Measurements from ENCODE around the gene NDUFB10.
A peak's percentile ranks its signal among the peaks of the same experiment; 100 is the strongest.
"Not testable (repeated sequence)": the region's sequence is repeated elsewhere in the genome, so short reads cannot be mapped to it uniquely, and the experiment has no call there.

Gene NDUFB10

DNA sequence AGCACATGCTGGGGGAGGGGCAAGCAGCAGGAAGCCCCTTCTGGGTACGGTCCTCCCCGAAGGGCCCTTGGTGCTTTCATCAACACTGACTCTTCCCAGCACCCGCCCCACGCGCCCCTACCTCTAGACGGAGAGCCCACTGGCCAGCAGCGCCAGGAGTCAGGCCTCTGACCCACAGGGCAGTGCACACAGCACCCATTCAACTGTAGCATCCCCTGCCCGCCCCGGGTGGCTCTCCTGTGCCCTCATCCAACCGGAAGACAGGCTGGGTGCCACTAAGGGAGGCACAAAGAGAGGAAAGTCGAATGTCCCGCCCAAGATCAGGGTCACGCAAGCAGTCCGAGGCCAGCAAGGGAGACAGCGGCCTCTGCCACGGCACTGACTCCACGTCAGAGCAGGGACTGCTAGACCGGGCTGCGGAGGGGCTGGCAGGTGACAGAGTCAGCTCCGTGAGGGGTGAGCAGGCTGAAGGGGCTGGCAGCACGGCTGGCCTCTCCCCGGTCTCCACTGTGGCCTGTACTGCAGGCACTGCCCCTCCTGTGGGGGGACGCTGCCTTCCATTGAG lies 26.2 kb upstream of the NDUFB10 start:
- Mint-ChIP-seq H3K4me3 (no peak overlapping the region), H3K27ac (no peak overlapping the region), H3K27me3 (peaks cover 23% of the 10 kb centered on the region), H3K36me3 (no peaks in the 10 kb centered on the region), H3K9me3 (no peaks in the 10 kb centered on the region), H3K4me1 (peaks cover 4% of the 10 kb centered on the region)
- CTCF ChIA-PET, result interaction anchor here (1.5 kb wide), 1 partner anchor 8 kb away, joined by 3 read pairs; no protein-coding TSS in a partner anchor
- DNase-seq, result no peak

GRCh38 chr16:1936945-1937479 lies 22.3 kb upstream of the NDUFB10 start:
- H3K27ac Mint-ChIP-seq, result no peak overlapping the region
- CTCF ChIA-PET, result interaction anchor here (1.0 kb wide), 1 partner anchor 8 kb away, joined by 4 read pairs; no protein-coding TSS in a partner anchor

GRCh38 chr16:1938316-1938715 lies 21.0 kb upstream of the NDUFB10 start:
- H3K27me3 Mint-ChIP-seq, result peaks cover 4% of the 10 kb centered on the region
- no peak overlapping the region for H3K4me3 Mint-ChIP-seq
- no peak for DNase-seq
- H3K27ac Mint-ChIP-seq, result no peak overlapping the region
- CTCF ChIA-PET, result no interaction called here
- peaks cover 2% of the 10 kb centered on the region for H3K36me3 Mint-ChIP-seq
- no peaks in the 10 kb centered on the region for H3K9me3 Mint-ChIP-seq
- peaks cover 18% of the 10 kb centered on the region for H3K4me1 Mint-ChIP-seq

More at GRCh38 chr16:1936945-1937479, 22.3 kb upstream of the NDUFB10 start:
- no peaks in the 10 kb centered on the region for H3K9me3 Mint-ChIP-seq
- no peak overlapping the region for H3K4me3 Mint-ChIP-seq
- peaks cover 2% of the 10 kb centered on the region for H3K36me3 Mint-ChIP-seq
- peaks cover 10% of the 10 kb centered on the region for H3K4me1 Mint-ChIP-seq
- no peak for DNase-seq
- peaks cover 17% of the 10 kb centered on the region for H3K27me3 Mint-ChIP-seq

DNA sequence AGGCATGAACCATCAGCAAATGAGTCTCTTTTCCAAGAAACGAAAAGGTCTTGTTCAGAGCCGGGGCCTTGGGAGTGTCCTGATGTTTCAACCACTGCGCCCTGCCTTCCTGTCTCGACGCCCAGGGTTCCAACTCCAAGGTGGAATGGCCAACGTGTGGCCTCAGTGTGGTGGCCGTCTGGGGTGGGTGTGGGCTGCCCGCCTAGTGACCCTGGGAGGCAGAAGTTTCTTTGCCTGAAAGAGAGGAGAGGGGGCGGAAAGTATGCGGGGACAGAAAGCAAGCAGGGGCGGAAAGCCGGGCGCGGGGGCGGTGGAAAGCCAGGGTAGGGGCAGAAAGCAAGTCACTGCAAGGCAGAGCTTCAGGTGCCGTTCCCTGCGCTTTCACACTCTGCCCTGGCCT lies 20.4 kb upstream of the NDUFB10 start:
- no peaks in the 10 kb centered on the region for H3K27me3 Mint-ChIP-seq
- CTCF ChIA-PET, result no interaction called here
- H3K27ac Mint-ChIP-seq, result no peak overlapping the region

DNA sequence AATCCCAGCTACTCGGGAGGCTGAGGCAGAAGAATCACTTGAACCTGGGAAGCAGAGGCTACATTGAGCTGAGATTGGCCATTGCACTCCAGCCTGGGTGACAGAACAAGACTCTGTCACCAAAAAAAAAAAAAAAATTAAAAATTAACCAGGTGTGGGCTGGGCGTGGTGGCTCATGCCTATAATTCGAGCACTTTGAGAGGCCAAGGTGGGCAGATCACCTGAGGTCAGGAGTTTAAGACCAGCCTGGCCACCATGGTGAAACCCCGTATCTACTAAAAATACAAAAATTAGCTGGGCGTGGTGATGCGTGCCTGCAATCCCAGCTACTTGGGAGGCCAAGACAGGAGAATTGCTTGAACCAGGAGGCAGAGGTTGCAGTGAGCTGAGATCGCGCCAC lies 19.5 kb upstream of the NDUFB10 start:
- not testable (repeated sequence) for H3K4me3 Mint-ChIP-seq, DNase-seq, H3K27ac Mint-ChIP-seq, H3K27me3 Mint-ChIP-seq, H3K9me3 Mint-ChIP-seq, H3K36me3 Mint-ChIP-seq
- CTCF ChIA-PET, result interaction anchor here (2.7 kb wide), 1 partner anchor 11 kb away, joined by 8 read pairs; no protein-coding TSS in a partner anchor
- peaks cover 30% of the 10 kb centered on the region for H3K4me1 Mint-ChIP-seq

More for the DNA sequence above, 20.4 kb upstream of the NDUFB10 start:
- H3K36me3 Mint-ChIP-seq, result peaks cover 2% of the 10 kb centered on the region
- no peak overlapping the region for H3K4me3 Mint-ChIP-seq
- peaks cover 24% of the 10 kb centered on the region for H3K4me1 Mint-ChIP-seq
- DNase-seq, result no peak
- H3K9me3 Mint-ChIP-seq, result no peaks in the 10 kb centered on the region

DNA sequence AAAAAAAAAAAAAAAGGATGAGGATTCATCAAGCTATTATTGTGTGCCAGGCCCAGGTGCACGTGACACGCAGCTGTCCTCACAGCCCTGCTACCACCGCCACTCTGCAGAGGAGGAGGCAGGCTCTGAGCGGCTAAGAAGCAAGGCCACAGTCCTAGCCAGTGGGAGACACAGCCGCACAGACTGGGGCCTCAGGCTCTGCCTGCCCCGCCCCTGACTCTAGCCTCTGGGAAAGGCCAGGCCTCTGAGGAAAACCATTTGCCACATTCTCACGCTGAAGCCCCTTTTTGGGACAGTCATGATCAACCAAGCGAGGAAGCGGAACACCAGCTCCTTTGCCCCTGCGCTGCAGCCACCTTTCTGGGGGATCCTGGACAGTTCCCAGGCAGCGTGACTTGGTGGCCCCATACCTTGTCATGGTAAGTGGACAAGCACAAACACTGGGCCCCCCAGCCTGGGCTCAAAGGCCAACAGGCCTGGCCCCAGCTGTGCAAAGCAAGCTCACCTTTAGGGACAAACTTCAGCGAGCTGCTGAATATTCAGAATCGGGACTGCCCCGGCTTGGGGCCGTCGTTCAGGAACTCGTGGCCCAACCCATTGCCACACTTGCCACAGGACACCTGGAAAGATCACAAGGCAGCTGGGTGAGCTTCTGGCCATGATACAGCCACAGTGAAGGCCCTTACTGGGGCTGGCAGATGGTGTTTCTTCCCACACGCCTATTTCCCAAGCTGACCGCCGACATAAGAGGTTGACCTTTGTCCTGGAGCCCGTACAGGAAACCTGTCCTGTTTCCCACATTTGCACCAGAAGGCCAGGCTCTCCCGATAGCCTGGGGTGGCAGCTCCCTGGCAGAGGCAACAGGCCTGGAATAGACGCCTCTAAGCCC lies 18.8 kb upstream of the NDUFB10 start:
- Mint-ChIP-seq H3K4me1 (peaks cover 30% of the 10 kb centered on the region), H3K9me3 (no peaks in the 10 kb centered on the region), H3K4me3 (no peak overlapping the region), H3K27ac (no peak overlapping the region), H3K36me3 (peaks cover 2% of the 10 kb centered on the region), H3K27me3 (no peaks in the 10 kb centered on the region)
- DNase-seq, result no peak
- CTCF ChIA-PET, result interaction anchor here (0.9 to 2.7 kb wide), 2 partner anchors 8 to 12 kb away, joined by 3 to 8 read pairs; no protein-coding TSS in a partner anchor

- no peaks in the 10 kb centered on the region for H3K9me3 Mint-ChIP-seq
- CTCF ChIA-PET, result interaction anchor here (0.9 to 2.7 kb wide), 3 partner anchors 9 to 23 kb away, joined by 3 to 8 read pairs (median 3); partner anchors contain the start of gene RPS2
- DNase-seq, result no peak
- no peaks in the 10 kb centered on the region for H3K27me3 Mint-ChIP-seq
- H3K4me1 Mint-ChIP-seq, result peaks cover 30% of the 10 kb centered on the region
- H3K36me3 Mint-ChIP-seq, result peaks cover 2% of the 10 kb centered on the region
- H3K27ac Mint-ChIP-seq, result peak overlapping the region; percentile 69
- H3K4me3 Mint-ChIP-seq, result peak overlapping the region; percentile 82
Measured at GRCh38 chr16:1941162-1942046, 17.9 kb upstream of the NDUFB10 start.

GRCh38 chr16:1942047-1942809 lies 17.1 kb upstream of the NDUFB10 start:
- peaks cover 2% of the 10 kb centered on the region for H3K36me3 Mint-ChIP-seq
- no peaks in the 10 kb centered on the region for H3K9me3 Mint-ChIP-seq
- peak overlapping the region; percentile 82 for H3K4me3 Mint-ChIP-seq
- peak; percentile 38 for DNase-seq
- peak overlapping the region; percentile 69 for H3K27ac Mint-ChIP-seq
- CTCF ChIA-PET, result interaction anchor here (1.0 to 2.7 kb wide), 2 partner anchors 13 to 22 kb away, joined by 3 to 8 read pairs; partner anchors contain the start of gene RPS2
- H3K27me3 Mint-ChIP-seq, result no peaks in the 10 kb centered on the region
- H3K4me1 Mint-ChIP-seq, result peaks cover 30% of the 10 kb centered on the region

DNA sequence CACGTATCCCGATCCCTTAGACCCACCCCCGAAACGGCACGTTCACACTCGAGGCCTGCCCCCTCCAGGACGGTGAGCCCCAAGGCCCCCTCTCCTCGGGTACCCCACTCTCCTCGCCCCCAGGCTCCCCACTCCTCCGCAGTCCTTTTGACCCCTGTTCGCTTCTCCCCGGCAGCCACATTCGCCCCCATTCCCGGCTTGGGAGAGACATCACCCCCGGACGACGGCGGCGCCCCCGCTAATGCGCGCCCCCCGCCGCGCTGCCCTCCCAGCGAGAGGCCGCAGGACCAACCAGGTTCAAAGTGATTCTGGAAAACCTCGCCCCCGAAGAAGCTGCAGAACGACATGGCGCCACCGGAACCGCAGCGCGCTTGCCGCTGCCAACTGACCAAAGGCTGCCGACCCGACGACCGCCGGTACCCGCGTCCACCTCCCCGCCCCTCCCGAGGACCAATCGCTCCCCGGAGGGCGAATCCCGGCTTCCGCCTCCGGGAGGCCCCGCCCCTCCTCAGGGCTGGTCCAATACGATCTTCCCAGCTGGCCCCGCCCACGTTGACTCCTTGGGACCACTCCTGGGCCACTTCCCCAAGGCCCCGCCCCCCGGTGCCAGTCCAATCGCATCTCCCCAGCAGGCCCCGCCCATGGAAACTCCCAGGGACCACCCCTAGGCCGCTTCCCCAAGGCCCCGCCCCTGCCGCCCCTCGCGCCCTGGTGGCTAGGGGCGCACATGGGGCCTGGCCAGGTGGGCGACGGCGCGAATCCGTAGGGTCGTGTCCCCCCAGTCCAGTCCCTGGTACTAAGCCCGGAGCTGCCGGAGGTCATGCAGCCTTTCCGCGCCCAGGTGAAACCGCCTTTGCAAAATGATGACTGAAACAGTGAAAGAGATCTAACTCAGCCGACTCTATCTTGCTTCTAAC lies 16.3 kb upstream of the NDUFB10 start, which contains the start of gene MSRB1:
MSRB1 (minus strand) TSS at position 390 of the 917 bp plus-strand sequence; CDS start at position 347, 43 bp downstream.
- Mint-ChIP-seq H3K27me3 (no peaks in the 10 kb centered on the region), H3K4me1 (peaks cover 30% of the 10 kb centered on the region), H3K9me3 (no peaks in the 10 kb centered on the region), H3K27ac (peak within 1 kb of the TSS; percentile 70), H3K36me3 (peaks cover 2% of the 10 kb centered on the region), H3K4me3 (peak within 1 kb of the TSS; percentile 82)
- peak; percentile 100 for DNase-seq
- CTCF ChIA-PET, result interaction anchor here (1.0 to 1.3 kb wide), 2 partner anchors 14 to 198 kb away, joined by 3 to 4 read pairs; no protein-coding TSS in a partner anchor

DNA sequence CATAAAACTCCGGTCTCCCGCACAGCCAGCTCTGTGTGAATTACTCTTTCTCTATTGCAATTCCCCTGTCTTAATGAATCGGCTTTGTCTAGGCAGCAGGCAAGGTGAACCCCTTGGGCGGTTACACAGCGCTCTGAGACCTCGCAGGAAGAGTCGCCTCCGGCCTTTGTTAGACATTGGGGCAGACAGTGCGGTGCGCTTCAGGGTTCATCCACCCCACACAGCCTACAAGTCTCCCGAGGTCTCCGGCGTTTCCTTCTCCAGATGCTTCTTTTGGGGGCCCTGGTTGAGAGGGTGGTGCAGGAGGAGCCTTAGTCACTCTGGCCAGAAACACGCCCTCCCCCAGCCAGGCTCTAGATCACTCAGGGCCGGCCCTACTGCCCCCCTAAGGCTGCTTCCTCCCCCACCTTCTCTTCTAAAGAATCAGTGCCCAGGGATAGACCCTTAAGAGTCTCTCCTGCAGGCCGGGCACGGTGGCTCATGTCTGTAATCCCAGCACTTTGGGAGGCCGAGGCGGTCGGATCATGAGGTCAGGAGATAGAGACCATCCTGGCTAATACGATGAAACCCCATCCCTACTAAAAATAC lies 14.6 kb upstream of the NDUFB10 start:
- no peaks in the 10 kb centered on the region for H3K27me3 Mint-ChIP-seq
- H3K36me3 Mint-ChIP-seq, result peaks cover 2% of the 10 kb centered on the region
- peak overlapping the region; percentile 82 for H3K4me3 Mint-ChIP-seq
- CTCF ChIA-PET, result interaction anchor here (1.7 kb wide), 1 partner anchor 13 kb away, joined by 6 read pairs; no protein-coding TSS in a partner anchor
- H3K9me3 Mint-ChIP-seq, result no peaks in the 10 kb centered on the region
- peak overlapping the region; percentile 50 for H3K27ac Mint-ChIP-seq
- H3K4me1 Mint-ChIP-seq, result peaks cover 30% of the 10 kb centered on the region
- no peak for DNase-seq

DNA sequence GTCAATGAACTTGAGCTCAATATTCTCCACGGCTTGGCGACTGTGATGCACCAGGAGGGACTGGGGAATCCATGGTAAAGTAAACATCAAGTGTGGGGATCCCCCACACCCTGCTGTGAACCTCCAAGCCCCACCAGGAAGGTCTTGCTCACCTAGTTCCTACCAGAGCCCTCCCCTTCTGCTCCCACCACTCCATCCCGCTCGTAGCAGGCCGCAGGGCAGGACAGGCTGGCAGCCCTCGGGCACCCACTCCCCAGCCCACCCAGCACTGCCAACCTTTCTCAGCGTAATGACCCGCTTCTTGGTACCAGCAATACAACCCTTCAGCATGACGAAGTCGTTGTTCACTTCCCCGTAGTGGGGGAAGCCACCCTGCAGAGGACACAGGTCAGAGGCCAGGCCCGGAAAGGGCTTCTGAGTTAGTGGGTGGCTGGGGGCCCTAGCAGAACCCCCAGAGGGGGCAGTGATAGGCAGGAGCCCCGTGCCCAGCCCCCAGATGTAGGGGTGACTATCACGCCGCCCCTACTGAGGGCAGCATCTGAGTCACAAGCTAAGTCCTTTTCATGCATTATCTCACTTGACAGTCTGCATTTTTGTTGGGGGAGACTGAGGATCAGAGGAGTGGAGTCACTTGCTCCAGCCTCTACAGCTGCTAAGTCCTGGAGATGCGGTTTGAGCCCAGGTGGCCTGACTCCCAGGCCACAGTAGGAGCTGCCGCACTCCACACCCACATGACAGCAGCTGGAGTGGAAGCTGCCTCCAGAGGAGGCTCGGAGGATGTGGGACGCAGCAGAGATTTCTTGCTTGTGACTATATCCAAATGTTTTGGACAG lies 13.6 kb upstream of the NDUFB10 start:
- CTCF ChIA-PET, result interaction anchor here (1.7 kb wide), 1 partner anchor 12 kb away, joined by 6 read pairs; no protein-coding TSS in a partner anchor
- H3K36me3 Mint-ChIP-seq, result peaks cover 2% of the 10 kb centered on the region
- no peaks in the 10 kb centered on the region for H3K9me3 Mint-ChIP-seq
- H3K27me3 Mint-ChIP-seq, result no peaks in the 10 kb centered on the region
- H3K4me1 Mint-ChIP-seq, result peaks cover 30% of the 10 kb centered on the region
- DNase-seq, result no peak
- no peak overlapping the region for H3K4me3 Mint-ChIP-seq
- no peak overlapping the region for H3K27ac Mint-ChIP-seq

Data from activated naive CD4-positive, alpha-beta T cell treated with anti-CD3 and anti-CD28 coated beads, Interleukin-2, amount 10 ng/mL, durations not matched to agents 7 days and 5 days (primary cell).